ENCODE results near the gene MOB3A. TPM values are rescaled to one million over a fixed set of nuclear protein-coding genes. Genes with fewer than 3 reads are reported as not detected.

The MOB3A gene
- total RNA-seq, 1 donor from 2014 or later: 88.5 TPM

GRCh38 chr19:2122982-2123381 is 26.9 kb upstream of the MOB3A start:
- DNase-seq (ENCODE audit: low spot score): no peak
- Mint-ChIP-seq H3K9me3 (ENCODE audit: unreplicated experiment) (no peaks in the 10 kb centered on the region), H3K27ac (ENCODE audit: unreplicated experiment) (no peak overlapping the region), H3K36me3 (ENCODE audit: low read depth, unreplicated experiment) (peaks cover 14% of the 10 kb centered on the region), H3K27me3 (ENCODE audit: unreplicated experiment) (peaks cover 10% of the 10 kb centered on the region), H3K4me3 (ENCODE audit: unreplicated experiment) (no peak overlapping the region), H3K4me1 (ENCODE audit: unreplicated experiment) (no peaks in the 10 kb centered on the region)
- no peak for TF ChIP-seq CTCF (IDR thresholded peaks at IDR 0.05; ENCODE audit: unreplicated experiment)

GRCh38 chr19:2122251-2122650 is 26.1 kb upstream of the MOB3A start:
- H3K27me3 Mint-ChIP-seq (ENCODE audit: unreplicated experiment): peaks cover 10% of the 10 kb centered on the region
- H3K9me3 Mint-ChIP-seq (ENCODE audit: unreplicated experiment): no peaks in the 10 kb centered on the region
- no peak for TF ChIP-seq CTCF (IDR thresholded peaks at IDR 0.05; ENCODE audit: unreplicated experiment)
- no peak overlapping the region for H3K27ac Mint-ChIP-seq (ENCODE audit: unreplicated experiment)
- no peak overlapping the region for H3K4me3 Mint-ChIP-seq (ENCODE audit: unreplicated experiment)
- DNase-seq (ENCODE audit: low spot score): no peak
- peaks cover 16% of the 10 kb centered on the region for H3K36me3 Mint-ChIP-seq (ENCODE audit: low read depth, unreplicated experiment)
- H3K4me1 Mint-ChIP-seq (ENCODE audit: unreplicated experiment): no peaks in the 10 kb centered on the region

- no peak overlapping the region for H3K4me3 Mint-ChIP-seq (ENCODE audit: unreplicated experiment)
- peaks cover 16% of the 10 kb centered on the region for H3K36me3 Mint-ChIP-seq (ENCODE audit: low read depth, unreplicated experiment)
- no peak for TF ChIP-seq CTCF (IDR thresholded peaks at IDR 0.05; ENCODE audit: unreplicated experiment)
- H3K9me3 Mint-ChIP-seq (ENCODE audit: unreplicated experiment): no peaks in the 10 kb centered on the region
- H3K4me1 Mint-ChIP-seq (ENCODE audit: unreplicated experiment): no peaks in the 10 kb centered on the region
- no peak for DNase-seq (ENCODE audit: low spot score)
- H3K27me3 Mint-ChIP-seq (ENCODE audit: unreplicated experiment): peaks cover 10% of the 10 kb centered on the region
- H3K27ac Mint-ChIP-seq (ENCODE audit: unreplicated experiment): no peak overlapping the region
These were observed 25.4 kb upstream of the MOB3A start for GRCh38 chr19:2121416-2122051.

GRCh38 chr19:2120821-2121220 is 24.7 kb upstream of the MOB3A start:
- no peak overlapping the region for H3K4me3 Mint-ChIP-seq (ENCODE audit: unreplicated experiment)
- no peak overlapping the region for H3K27ac Mint-ChIP-seq (ENCODE audit: unreplicated experiment)
- no peaks in the 10 kb centered on the region for H3K9me3 Mint-ChIP-seq (ENCODE audit: unreplicated experiment)
- no peak for TF ChIP-seq CTCF (IDR thresholded peaks at IDR 0.05; ENCODE audit: unreplicated experiment)
- peaks cover 16% of the 10 kb centered on the region for H3K36me3 Mint-ChIP-seq (ENCODE audit: low read depth, unreplicated experiment)
- no peak for DNase-seq (ENCODE audit: low spot score)
- H3K4me1 Mint-ChIP-seq (ENCODE audit: unreplicated experiment): no peaks in the 10 kb centered on the region
- peaks cover 10% of the 10 kb centered on the region for H3K27me3 Mint-ChIP-seq (ENCODE audit: unreplicated experiment)

GRCh38 chr19:2119921-2120785 is 24.0 kb upstream of the MOB3A start:
- H3K27ac Mint-ChIP-seq (ENCODE audit: unreplicated experiment): no peak overlapping the region

More at GRCh38 chr19:2119921-2120785, 24.0 kb upstream of the MOB3A start:
- no peak for DNase-seq (ENCODE audit: low spot score)
- H3K4me1 Mint-ChIP-seq (ENCODE audit: unreplicated experiment): no peaks in the 10 kb centered on the region
- no peaks in the 10 kb centered on the region for H3K9me3 Mint-ChIP-seq (ENCODE audit: unreplicated experiment)
- peak overlapping the region; percentile 47 for H3K4me3 Mint-ChIP-seq (ENCODE audit: unreplicated experiment)
- no peak for TF ChIP-seq CTCF (IDR thresholded peaks at IDR 0.05; ENCODE audit: unreplicated experiment)
- H3K27me3 Mint-ChIP-seq (ENCODE audit: unreplicated experiment): peaks cover 10% of the 10 kb centered on the region
- peaks cover 23% of the 10 kb centered on the region for H3K36me3 Mint-ChIP-seq (ENCODE audit: low read depth, unreplicated experiment)
